Smooth muscle cell (in vitro differentiated cells): ENCODE data around the gene DLST. TPM values are rescaled to one million over a fixed set of nuclear protein-coding genes. Genes with fewer than 3 reads are reported as not detected.
"Not testable (repeated sequence)": the region's sequence is repeated elsewhere in the genome, so short reads cannot be mapped to it uniquely, and the experiment has no call there.

Source experiments
- DNase-seq: peaks from one replicate; lab custom pipeline; 2025; ENCODE audit not compliant: unreplicated experiment; lab: John Stamatoyannopoulos, UW
- H2AFZ ChIP-seq: fragments of 200-600 bp; sonication (generic); 2 replicates; pipeline ENCODE4 v1.6.0; 2016; ENCODE audit warnings: antibody characterized with exemption, low read depth, mild to moderate bottlenecking
- H3F3A ChIP-seq: fragments of 200-600 bp; sonication (generic); 2 replicates; pipeline ENCODE4 v1.6.0; 2017; ENCODE audit warnings: antibody characterized with exemption, low read depth
- H3K27ac ChIP-seq: fragments of 200-600 bp; sonication (generic); 2 replicates; pipeline ENCODE4 v1.5.1; 2016; ENCODE audit warnings: low read depth, mild to moderate bottlenecking
- H3K27me3 ChIP-seq: fragments of 200-600 bp; sonication (generic); 2 replicates; pipeline ENCODE4 v1.6.1; 2016; ENCODE audit warnings: low read depth, mild to moderate bottlenecking
- H3K36me3 ChIP-seq: fragments of 200-600 bp; sonication (generic); 2 replicates; pipeline ENCODE4 v1.5.1; 2016; ENCODE audit warnings: low read depth
- H3K4me1 ChIP-seq: fragments of 200-600 bp; sonication (generic); 2 replicates; pipeline ENCODE4 v1.5.1; 2016; ENCODE audit warnings: low read depth
- H3K4me2 ChIP-seq: fragments of 200-600 bp; sonication (generic); 2 replicates; pipeline ENCODE4 v1.6.0; 2016; ENCODE audit warnings: mild to moderate bottlenecking
- H3K4me3 ChIP-seq: fragments of 200-600 bp; sonication (generic); 2 replicates; pipeline ENCODE4 v1.5.1; 2016; ENCODE audit warnings: mild to moderate bottlenecking
- H3K79me2 ChIP-seq: fragments of 200-600 bp; sonication (generic); 2 replicates; pipeline ENCODE4 v1.6.0; 2016; ENCODE audit warnings: low read depth, mild to moderate bottlenecking
- H3K9ac ChIP-seq: fragments of 200-600 bp; sonication (generic); 2 replicates; pipeline ENCODE4 v1.6.0; 2016; ENCODE audit warnings: low read depth
- H3K9me3 ChIP-seq: fragments of 200-600 bp; sonication (generic); replicated peaks from 2 replicates; pipeline ENCODE4 v1.5.1; 2016; ENCODE audit warnings: low read depth
- H4K20me1 ChIP-seq: fragments of 200-600 bp; sonication (generic); 2 replicates; pipeline ENCODE4 v1.6.0; 2016; ENCODE audit warnings: low read depth
- WGBS: methylation state at CpG from one replicate; pipeline ENCODE4 v1.1.7; 2016; ENCODE audit warnings: low lambda C conversion rate; 5-methylcytosine and 5-hydroxymethylcytosine counted together
- polyA plus RNA-seq: library from polyadenylated mRNA; unstranded; fragments of >200 nt; fragmentation: Nextera tagmentation; extraction: Ambion mirVana; gene quantifications from 2 replicates; pipeline ENCODE4 v1.2.1, GENCODE V29; 2016
- total RNA-seq: library from RNA; depleted of rRNA; stranded (reverse); fragments of >200 nt; gene quantifications from 2 replicates; pipeline ENCODE4 v1.2.3, GENCODE V29; 2014
- TF ChIP-seq, protein P1 (sequence below): fragments of 200-600 bp; sonication (generic); IDR thresholded peaks from 2 replicates; pipeline ENCODE4 v1.5.1; 2017; ENCODE audit warnings: borderline replicate concordance, mild to moderate bottlenecking, antibody characterized with exemption; ENCODE audit not compliant: insufficient read depth, poor library complexity, severe bottlenecking

The DLST gene
- total and polyA plus RNA-seq, 2 experiments from 2014 or later, result 4.9 to 46.9 TPM

- no peak overlapping the region for H3K27ac ChIP-seq
- no peak overlapping the region for H3K4me3 ChIP-seq
- H3K4me2 ChIP-seq, result no peak overlapping the region
- H4K20me1 ChIP-seq, result no peaks in the 10 kb centered on the region
- TF ChIP-seq, protein P1, sequence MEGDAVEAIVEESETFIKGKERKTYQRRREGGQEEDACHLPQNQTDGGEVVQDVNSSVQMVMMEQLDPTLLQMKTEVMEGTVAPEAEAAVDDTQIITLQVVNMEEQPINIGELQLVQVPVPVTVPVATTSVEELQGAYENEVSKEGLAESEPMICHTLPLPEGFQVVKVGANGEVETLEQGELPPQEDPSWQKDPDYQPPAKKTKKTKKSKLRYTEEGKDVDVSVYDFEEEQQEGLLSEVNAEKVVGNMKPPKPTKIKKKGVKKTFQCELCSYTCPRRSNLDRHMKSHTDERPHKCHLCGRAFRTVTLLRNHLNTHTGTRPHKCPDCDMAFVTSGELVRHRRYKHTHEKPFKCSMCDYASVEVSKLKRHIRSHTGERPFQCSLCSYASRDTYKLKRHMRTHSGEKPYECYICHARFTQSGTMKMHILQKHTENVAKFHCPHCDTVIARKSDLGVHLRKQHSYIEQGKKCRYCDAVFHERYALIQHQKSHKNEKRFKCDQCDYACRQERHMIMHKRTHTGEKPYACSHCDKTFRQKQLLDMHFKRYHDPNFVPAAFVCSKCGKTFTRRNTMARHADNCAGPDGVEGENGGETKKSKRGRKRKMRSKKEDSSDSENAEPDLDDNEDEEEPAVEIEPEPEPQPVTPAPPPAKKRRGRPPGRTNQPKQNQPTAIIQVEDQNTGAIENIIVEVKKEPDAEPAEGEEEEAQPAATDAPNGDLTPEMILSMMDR, result no peak
- H3K9me3 ChIP-seq, result no peaks in the 10 kb centered on the region
- 91% methylated on average over 6 of the region's 6 CpGs for WGBS
- no peaks in the 10 kb centered on the region for H3F3A ChIP-seq
- H3K9ac ChIP-seq, result no peak overlapping the region
- H2AFZ ChIP-seq, result no peak overlapping the region
- no peak for DNase-seq
- no peaks in the 10 kb centered on the region for H3K36me3 ChIP-seq
- H3K4me1 ChIP-seq, result no peaks in the 10 kb centered on the region
- no peaks in the 10 kb centered on the region for H3K79me2 ChIP-seq
- peaks cover 29% of the 10 kb centered on the region for H3K27me3 ChIP-seq
Observed at GRCh38 chr14:74927225-74927624, 45.5 kb downstream of the DLST start.

DNA sequence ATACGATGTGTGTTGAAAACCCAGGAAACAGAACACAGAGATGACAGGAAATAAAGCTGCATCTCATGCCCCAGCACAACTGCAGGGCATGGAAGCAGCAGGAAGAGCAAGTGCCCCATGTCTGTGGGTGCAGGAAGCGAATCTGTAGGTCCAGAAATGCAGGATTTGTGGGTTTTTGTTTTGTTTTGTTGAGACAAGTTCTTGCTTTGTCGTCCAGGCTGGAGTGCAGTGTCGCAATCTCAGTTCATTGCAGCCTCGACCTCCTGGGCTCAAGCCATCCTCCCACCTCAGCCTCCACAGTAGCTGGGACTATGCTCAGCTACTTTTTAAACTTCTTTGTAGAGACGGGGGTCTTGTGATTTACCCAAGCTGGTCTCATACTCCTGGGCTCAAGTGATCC lies 47.5 kb downstream of the DLST start:
- H3K4me2 ChIP-seq, result no peak overlapping the region
- H3K27me3 ChIP-seq, result peaks cover 18% of the 10 kb centered on the region
- H3K36me3 ChIP-seq, result no peaks in the 10 kb centered on the region
- no peak overlapping the region for H3K4me3 ChIP-seq
- no peak for DNase-seq
- no peaks in the 10 kb centered on the region for H3K4me1 ChIP-seq
- H3K9me3 ChIP-seq, result no peaks in the 10 kb centered on the region
- TF ChIP-seq, protein P1, result no peak
- H3K27ac ChIP-seq, result no peak overlapping the region
- no peaks in the 10 kb centered on the region for H3F3A ChIP-seq
- no peak overlapping the region for H3K9ac ChIP-seq
- 81% methylated on average over 6 of the region's 6 CpGs for whole genome bisulfite sequencing
- H2AFZ ChIP-seq, result no peak overlapping the region
- no peaks in the 10 kb centered on the region for H4K20me1 ChIP-seq
- no peaks in the 10 kb centered on the region for H3K79me2 ChIP-seq

DNA sequence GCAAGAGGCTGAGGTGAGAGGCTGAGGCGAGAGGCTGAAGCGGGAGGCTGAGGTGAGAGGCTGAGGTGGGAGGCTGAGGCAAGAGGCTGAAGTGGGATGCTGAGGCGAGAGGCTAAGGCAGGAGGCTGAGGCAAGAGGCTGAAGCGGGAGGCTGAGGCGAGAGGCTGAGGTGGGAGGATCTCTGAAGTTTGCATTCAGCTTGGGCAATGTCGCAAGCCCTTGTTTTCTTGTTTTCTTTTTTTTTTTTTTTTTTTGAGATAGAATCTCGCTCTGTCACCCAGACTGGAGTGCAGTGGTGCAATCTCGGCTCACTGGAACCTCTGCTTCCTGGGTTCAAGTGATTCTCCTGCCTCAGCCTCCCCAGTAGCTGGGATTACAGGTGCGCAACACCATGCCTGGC lies 50.0 kb downstream of the DLST start:
- H3F3A ChIP-seq, H4K20me1 ChIP-seq, H3K27ac ChIP-seq, H3K9ac ChIP-seq, H3K4me3 ChIP-seq, H3K4me1 ChIP-seq, H3K36me3 ChIP-seq, H3K9me3 ChIP-seq, DNase-seq, H2AFZ ChIP-seq, H3K79me2 ChIP-seq, H3K4me2 ChIP-seq: not testable (repeated sequence)
- 81% methylated on average over 7 of the region's 9 CpGs for WGBS
- peaks cover 10% of the 10 kb centered on the region for H3K27me3 ChIP-seq

DNA sequence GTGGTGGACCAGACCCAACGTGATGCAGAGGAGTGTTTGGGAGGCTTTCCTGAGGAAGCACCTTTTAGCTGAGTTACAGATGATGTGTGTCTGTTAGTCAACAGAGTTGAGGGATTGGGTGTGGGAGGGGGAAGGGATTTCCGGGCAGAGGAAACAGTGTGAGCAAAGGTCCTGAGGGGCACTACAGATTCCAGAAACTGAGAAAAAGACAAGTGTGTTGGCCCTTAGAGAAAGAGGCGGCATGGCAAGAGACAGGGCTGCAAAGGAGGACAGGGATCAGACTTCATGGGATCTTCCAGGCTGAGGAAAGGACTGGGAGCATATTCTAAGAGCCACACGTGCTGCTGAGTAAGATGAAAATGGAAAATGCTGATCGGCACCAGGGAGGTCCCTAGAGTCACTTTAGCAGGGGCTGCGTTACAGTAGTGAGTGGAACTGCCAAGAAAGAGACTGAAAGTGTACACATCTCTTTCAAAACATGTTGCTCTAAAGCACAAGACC lies 50.7 kb downstream of the DLST start:
- Histone ChIP-seq H3K4me2 (no peak overlapping the region), H2AFZ (no peak overlapping the region), H3K79me2 (no peaks in the 10 kb centered on the region), H3K9me3 (no peaks in the 10 kb centered on the region), H3K9ac (no peak overlapping the region), H3F3A (no peaks in the 10 kb centered on the region), H3K36me3 (no peaks in the 10 kb centered on the region), H3K27me3 (peaks cover 5% of the 10 kb centered on the region), H3K4me1 (no peaks in the 10 kb centered on the region), H3K27ac (no peak overlapping the region), H3K4me3 (no peak overlapping the region), H4K20me1 (no peaks in the 10 kb centered on the region)
- WGBS, result 64% methylated on average over 6 of the region's 6 CpGs
- no peak for DNase-seq
- TF ChIP-seq, protein P1, result no peak

GRCh38 chr14:74932936-74933335 lies 51.2 kb downstream of the DLST start:
- H3K27ac ChIP-seq, H3K4me2 ChIP-seq, H3K36me3 ChIP-seq, H3K79me2 ChIP-seq, H3K4me1 ChIP-seq, H4K20me1 ChIP-seq, H3K27me3 ChIP-seq, H2AFZ ChIP-seq, H3K4me3 ChIP-seq, H3K9me3 ChIP-seq, DNase-seq, H3F3A ChIP-seq, H3K9ac ChIP-seq: not testable (repeated sequence)
- WGBS, result 96% methylated on average over 4 of the region's 4 CpGs
